Globus pallidus (tissue), 1 donor: ENCODE data around the gene RBKS.
A peak's percentile ranks its signal among the peaks of the same experiment; 100 is the strongest.

ENCODE experiments used
- DNase-seq: peaks from one replicate; pipeline ENCODE4 v3.0.0-alpha.2; 2015; ENCODE audit warnings: low spot score

RBKS gene

GRCh38 chr2:27735263-27735904 is 154.8 kb downstream of the RBKS start:
- DNase-seq: peak; percentile 40

DNA sequence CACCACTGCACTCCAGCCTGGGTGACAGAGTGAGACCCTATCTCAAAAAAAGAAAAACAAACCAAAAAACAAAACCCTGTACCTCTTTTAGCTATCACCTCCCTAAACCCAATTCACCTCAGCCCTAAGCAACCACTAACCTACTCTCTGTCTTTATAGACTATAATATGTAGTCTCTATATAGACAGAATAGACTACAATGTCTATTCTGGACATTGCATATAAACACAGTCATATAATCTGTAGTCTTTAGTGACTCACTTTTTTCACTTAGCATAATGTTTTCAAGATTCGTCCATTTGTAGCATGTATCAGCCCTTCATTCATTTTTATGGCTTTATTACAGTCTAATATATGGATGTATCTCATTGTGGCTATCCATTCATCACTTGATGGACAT is 155.9 kb downstream of the RBKS start:
- DNase-seq: no peak
